Measurements from ENCODE around the gene FGFR1OP2. TPM values are rescaled to one million over a fixed set of nuclear protein-coding genes. Genes with fewer than 3 reads are reported as not detected.

The FGFR1OP2 gene
- polyA plus RNA-seq, 1 donor from 2014 or later, result 66.2 TPM

DNA sequence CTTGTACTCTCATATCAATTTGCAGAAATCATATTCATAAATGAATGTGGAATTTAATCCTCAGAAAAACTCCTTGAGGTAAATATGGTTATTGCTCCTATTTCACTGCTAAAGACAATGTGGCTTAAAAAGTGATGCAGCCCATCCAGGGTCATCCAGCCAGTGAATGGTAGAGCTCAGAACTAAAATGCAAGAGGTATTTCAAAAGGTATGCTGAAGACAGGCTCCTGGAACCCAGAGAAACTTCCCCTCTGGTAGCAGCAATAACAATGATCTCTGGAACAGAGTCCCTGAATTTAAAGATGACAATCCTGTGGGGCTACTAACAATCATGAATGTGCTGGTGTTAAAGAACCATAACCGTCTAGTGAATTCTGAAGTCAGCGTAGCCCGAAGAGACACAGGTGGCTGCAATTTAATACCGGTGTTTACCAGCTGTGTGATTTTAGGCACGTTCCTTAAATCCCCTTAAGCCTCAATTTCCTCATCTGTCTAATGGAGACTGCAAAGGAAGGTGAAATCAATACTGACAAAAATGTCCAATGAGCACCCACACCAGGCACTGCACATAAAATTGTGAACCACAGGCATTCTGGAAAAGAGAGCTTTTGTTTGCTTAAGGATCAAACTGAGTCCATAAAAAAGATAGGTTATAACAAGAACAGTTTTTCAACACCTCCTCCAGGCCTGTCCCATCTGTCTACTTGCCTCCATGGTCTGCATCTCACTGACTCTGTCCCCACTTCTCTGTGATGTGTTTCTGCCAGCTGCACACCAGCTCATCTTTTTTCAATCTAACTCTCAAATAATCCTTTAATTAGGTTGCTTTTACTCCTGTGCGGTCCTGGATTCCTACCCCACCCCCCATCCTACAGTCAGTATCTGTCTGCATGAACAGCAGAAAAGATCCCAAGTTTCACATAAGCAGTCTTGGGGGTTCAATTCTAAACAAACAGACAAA, 65.4 kb downstream of the FGFR1OP2 start:
- Mint-ChIP-seq H3K27ac (peak overlapping the region in 1 of 3 donors; percentile 57), H3K27me3 (no peaks in the 10 kb centered on the region), H3K9me3 (no peaks in the 10 kb centered on the region), H3K4me3 (no peak overlapping the region), H3K36me3 (peaks cover 6% of the 10 kb centered on the region), H3K4me1 (peaks cover 34 to 52% (median 35%) of the 10 kb centered on the region in 3 donors)

DNA sequence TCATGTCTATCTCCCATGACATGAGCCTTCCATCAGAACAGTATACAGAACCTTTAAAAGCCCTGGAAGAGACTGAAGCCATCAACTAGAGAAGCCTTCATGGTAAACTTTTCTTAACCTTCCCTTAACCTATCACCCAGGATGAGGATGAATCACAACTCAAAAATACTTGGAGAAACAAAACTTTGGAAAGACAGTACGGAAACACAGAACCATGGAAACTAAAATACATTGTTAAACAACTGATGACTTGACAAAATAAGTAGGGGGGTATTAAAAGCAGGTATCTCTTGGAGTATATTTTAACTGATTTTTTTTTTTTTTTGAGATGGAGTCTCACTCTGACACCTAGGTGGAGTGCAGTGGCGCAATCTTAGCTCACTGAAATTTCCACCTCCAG, 67.2 kb downstream of the FGFR1OP2 start:
- no peaks in the 10 kb centered on the region for H3K9me3 Mint-ChIP-seq

DNA sequence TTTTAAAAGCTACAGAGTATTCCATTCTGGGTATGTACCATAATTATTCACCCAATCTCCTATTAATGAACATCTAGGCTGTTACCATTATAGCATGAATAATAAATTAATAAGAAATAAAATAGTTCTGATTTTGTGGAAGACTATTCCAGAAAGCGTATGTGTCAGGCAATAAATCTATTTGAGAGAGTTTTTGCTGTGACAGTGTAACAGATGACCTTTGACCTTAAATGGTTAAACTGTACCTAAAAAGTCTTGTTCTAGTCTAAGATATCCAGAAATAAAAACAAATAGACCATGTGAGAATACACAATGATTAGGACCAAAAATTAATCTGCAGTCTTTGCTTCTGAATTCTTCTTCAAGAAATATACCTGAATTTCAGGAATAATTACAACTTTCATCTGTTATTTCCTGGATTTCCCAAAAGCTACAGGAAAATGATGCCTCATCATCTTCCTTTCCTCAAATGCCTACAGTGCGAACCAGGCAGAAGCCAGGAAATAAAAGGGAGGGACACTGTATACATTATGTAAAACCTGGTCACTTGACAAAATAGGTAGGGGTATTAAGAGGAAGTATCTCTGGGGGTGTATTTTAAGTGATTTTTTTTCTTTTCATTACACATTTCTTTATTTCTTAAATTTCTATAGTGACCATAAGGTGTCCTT, 68.7 kb downstream of the FGFR1OP2 start:
- H3K36me3 Mint-ChIP-seq, result peaks cover 2% of the 10 kb centered on the region
- no peak overlapping the region for H3K4me3 Mint-ChIP-seq
- H3K4me1 Mint-ChIP-seq, result peaks cover 35 to 51% (median 35%) of the 10 kb centered on the region in 3 donors
- H3K27me3 Mint-ChIP-seq, result no peaks in the 10 kb centered on the region
- no peak overlapping the region for H3K27ac Mint-ChIP-seq
- no peaks in the 10 kb centered on the region for H3K9me3 Mint-ChIP-seq

More for the DNA sequence above, 67.2 kb downstream of the FGFR1OP2 start:
- no peak overlapping the region for H3K27ac Mint-ChIP-seq
- no peaks in the 10 kb centered on the region for H3K27me3 Mint-ChIP-seq
- no peak overlapping the region for H3K4me3 Mint-ChIP-seq
- H3K36me3 Mint-ChIP-seq, result peaks cover 5% of the 10 kb centered on the region
- peaks cover 36 to 54% (median 38%) of the 10 kb centered on the region in 3 donors for H3K4me1 Mint-ChIP-seq

- peaks cover 40 to 46% (median 40%) of the 10 kb centered on the region in 3 donors for H3K4me1 Mint-ChIP-seq
- no peaks in the 10 kb centered on the region for H3K9me3 Mint-ChIP-seq
Observed at GRCh38 chr12:27008081-27008480, 69.8 kb downstream of the FGFR1OP2 start.

DNA sequence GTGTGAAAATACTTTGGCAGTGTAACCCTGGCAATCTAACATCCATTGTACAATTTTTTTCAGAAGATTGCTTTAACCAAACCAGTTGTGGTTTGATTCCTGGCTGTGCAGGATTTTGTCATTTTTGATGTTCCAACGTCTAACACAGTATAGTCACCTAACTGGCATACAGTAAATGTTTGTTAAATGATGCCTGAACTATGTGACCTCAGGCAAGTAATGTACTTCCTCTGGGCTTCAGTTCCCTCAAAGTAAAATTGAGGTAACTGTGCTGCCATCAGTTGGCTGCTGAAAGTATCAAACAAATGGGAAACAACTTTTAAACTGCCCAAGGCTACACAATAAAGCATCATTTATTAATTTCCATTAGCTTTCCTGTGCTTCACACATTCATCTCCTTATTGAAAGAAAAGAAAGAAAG, 71.6 kb downstream of the FGFR1OP2 start:
- H3K4me3 Mint-ChIP-seq, result peak overlapping the region in 1 of 4 donors; percentile 72
- peaks cover 39 to 51% (median 42%) of the 10 kb centered on the region in 3 donors for H3K4me1 Mint-ChIP-seq
- peaks cover 2% of the 10 kb centered on the region for H3K36me3 Mint-ChIP-seq

More at GRCh38 chr12:27008081-27008480, 69.8 kb downstream of the FGFR1OP2 start:
- Mint-ChIP-seq H3K36me3 (peaks cover 2% of the 10 kb centered on the region), H3K27ac (no peak overlapping the region), H3K4me3 (no peak overlapping the region), H3K27me3 (no peaks in the 10 kb centered on the region)

GRCh38 chr12:27012239-27012981, 74.1 kb downstream of the FGFR1OP2 start:
- Mint-ChIP-seq H3K27me3 (no peaks in the 10 kb centered on the region), H3K4me1 (peaks cover 41 to 48% (median 45%) of the 10 kb centered on the region in 3 donors), H3K4me3 (peak overlapping the region; percentile 41 to 97 (median 72)), H3K27ac (peak overlapping the region; percentile 16 to 86 (median 62)), H3K36me3 (no peaks in the 10 kb centered on the region), H3K9me3 (no peaks in the 10 kb centered on the region)

More for the DNA sequence above, 71.6 kb downstream of the FGFR1OP2 start:
- peak overlapping the region in 2 of 3 donors; percentile 40 to 65 for H3K27ac Mint-ChIP-seq
- H3K9me3 Mint-ChIP-seq, result no peaks in the 10 kb centered on the region
- no peaks in the 10 kb centered on the region for H3K27me3 Mint-ChIP-seq

GRCh38 chr12:27012982-27013255, 74.6 kb downstream of the FGFR1OP2 start:
- Mint-ChIP-seq H3K4me1 (peaks cover 39 to 46% (median 43%) of the 10 kb centered on the region in 3 donors), H3K36me3 (no peaks in the 10 kb centered on the region), H3K9me3 (no peaks in the 10 kb centered on the region), H3K4me3 (peak overlapping the region; percentile 90 to 97 (median 96)), H3K27me3 (no peaks in the 10 kb centered on the region), H3K27ac (peak overlapping the region in 1 of 3 donors; percentile 98)

- Mint-ChIP-seq H3K4me3 (peak overlapping the region; percentile 90 to 97 (median 96)), H3K36me3 (no peaks in the 10 kb centered on the region), H3K9me3 (no peaks in the 10 kb centered on the region), H3K4me1 (peaks cover 32 to 38% (median 36%) of the 10 kb centered on the region in 3 donors), H3K27ac (peak overlapping the region; percentile 91 to 98 (median 94)), H3K27me3 (no peaks in the 10 kb centered on the region)
Observed at GRCh38 chr12:27013611-27014084, 75.4 kb downstream of the FGFR1OP2 start.

DNA sequence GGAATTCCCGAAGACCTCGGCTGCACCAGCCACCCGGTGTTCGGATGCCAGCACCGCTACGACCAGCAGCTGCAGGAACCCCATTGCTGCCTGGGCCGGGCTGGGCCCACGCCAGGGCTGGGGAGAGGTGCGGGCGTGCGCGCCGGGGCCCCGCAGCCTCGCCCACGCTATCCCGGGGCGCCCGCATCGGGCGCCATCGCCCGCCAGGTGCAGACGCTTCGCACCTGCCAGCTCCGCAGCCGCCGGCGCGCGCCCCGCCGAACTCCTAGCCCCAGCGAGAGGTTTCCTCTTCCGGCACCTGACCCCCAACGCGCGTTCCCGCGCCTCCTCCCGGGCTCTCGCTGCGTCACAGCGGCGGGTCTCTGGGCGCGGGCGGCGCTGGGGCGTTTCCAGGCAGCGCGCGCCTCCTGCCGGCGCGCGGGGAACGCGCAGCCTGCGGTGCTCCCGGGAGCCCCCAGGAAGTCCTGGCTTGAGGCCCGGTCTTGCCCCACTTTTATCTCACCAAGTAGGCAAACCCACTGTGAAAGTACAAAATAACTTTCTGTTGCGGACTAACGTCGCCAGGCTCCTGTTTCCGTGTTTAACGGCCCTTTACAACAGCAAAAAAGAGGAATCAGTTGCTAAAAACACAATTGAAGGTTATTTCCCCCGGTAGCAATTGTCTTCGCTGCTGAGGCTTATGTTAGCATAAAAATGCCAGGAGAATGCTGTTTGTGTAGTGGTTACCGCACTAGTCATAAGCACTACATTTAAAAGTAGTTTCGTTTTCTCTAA, 76.0 kb downstream of the FGFR1OP2 start, which contains the start of gene TM7SF3:
Gene TM7SF3 (minus strand): TSS at position 300 of the 774 bp plus-strand sequence. CDS start 216 bp downstream, at position 84.
- no peaks in the 10 kb centered on the region for H3K36me3 Mint-ChIP-seq
- no peaks in the 10 kb centered on the region for H3K27me3 Mint-ChIP-seq
- peak within 1 kb of the TSS; percentile 94 to 98 (median 97) for H3K27ac Mint-ChIP-seq
- H3K9me3 Mint-ChIP-seq, result no peaks in the 10 kb centered on the region
- H3K4me1 Mint-ChIP-seq, result peaks cover 31 to 38% (median 36%) of the 10 kb centered on the region in 3 donors
- H3K4me3 Mint-ChIP-seq, result peak within 1 kb of the TSS; percentile 90 to 97 (median 96)

DNA sequence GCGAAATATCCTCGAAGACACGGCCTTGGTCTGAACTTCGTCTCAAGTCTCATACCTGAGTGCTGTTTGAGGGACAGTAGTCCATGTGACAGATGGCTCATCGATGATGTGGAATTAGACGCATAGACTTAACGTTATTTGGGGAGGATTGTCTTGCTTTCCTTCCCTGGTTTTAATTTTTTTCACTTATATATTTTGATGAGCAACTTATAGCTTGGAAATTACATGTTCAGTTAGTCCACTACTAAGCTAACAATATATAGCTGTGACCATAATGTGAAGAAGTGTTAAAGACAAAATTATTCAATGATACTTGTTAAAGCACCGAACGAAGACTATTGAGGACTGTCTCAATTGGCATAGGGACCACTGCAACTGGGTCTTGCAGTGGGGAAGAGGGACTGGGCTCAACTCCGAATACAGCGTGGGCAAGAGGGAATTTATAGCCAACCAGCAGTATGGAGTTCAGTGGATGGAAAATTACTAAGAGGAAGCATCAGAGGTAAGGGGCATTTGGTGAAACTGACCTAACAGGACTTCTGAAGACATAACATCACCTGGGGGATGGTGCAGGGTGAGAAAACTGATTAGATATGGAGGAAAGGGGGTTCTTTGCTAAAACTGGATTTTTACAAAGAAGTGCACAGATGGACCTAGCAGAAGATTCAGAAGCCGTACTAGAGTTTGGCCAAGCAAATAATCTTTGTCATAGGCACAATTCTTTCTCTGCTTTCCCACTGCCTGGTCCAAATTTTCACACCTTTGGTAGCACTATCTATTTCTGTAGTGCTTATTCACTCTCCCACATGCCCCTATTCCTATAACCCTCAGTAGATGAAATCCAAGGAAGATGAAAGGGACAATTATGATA, 76.8 kb downstream of the FGFR1OP2 start:
- Mint-ChIP-seq H3K4me1 (peaks cover 27 to 34% (median 34%) of the 10 kb centered on the region in 3 donors), H3K36me3 (no peaks in the 10 kb centered on the region), H3K9me3 (no peaks in the 10 kb centered on the region)

DNA sequence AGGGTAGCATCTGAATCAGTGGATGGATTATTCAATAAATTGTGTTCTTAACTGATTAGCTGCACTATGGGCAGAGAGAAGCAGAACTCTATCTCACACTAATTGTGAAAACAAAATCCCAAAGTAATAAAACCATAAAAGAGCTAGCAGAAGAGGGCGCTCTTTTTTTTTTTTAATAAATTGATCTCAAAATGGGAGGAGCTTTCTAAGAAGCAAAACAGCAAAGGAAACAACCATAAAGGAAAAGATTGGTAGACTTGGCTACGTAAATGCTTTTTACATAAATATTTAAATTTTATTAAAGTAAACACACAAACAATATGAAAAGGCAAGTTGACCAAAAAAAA, 77.4 kb downstream of the FGFR1OP2 start:
- Mint-ChIP-seq H3K27ac (peak overlapping the region; percentile 67 to 98 (median 94)), H3K4me3 (peak overlapping the region in 3 of 4 donors; percentile 43 to 90 (median 65)), H3K9me3 (no peaks in the 10 kb centered on the region), H3K27me3 (no peaks in the 10 kb centered on the region), H3K36me3 (no peaks in the 10 kb centered on the region), H3K4me1 (peaks cover 25 to 31% (median 28%) of the 10 kb centered on the region in 3 donors)

More for the DNA sequence above, 76.8 kb downstream of the FGFR1OP2 start:
- Mint-ChIP-seq H3K27me3 (no peaks in the 10 kb centered on the region), H3K27ac (peak overlapping the region; percentile 94 to 98 (median 97)), H3K4me3 (peak overlapping the region; percentile 90 to 97 (median 96))

Data from IgD-negative memory B cell (primary cell).